Sigmoid colon (tissue), 3 donors: ENCODE results near the gene RHOJ.

Experiments
- CTCF ChIP-seq, 4 experiments: fragments of 450-650 bp in 3 of 4; fragments of 200-600 bp in 1 of 4; IDR thresholded peaks; one replicate each; pipeline ENCODE4 v1.5.1; 2016 to 2019; ENCODE audit warnings: antibody characterized with exemption in 4 of 4, mild to moderate bottlenecking in 3 of 4, moderate library complexity in 2 of 4
- POLR2A ChIP-seq, 2 donors: fragments of 450-650 bp; IDR thresholded peaks; one replicate each; pipeline ENCODE4 v1.6.1; 2016; ENCODE audit warnings: antibody characterized with exemption in 2 of 2, mild to moderate bottlenecking in 2 of 2, moderate library complexity in 2 of 2

- TF ChIP-seq CTCF (IDR thresholded peaks at IDR 0.05) (no peak), POLR2A (IDR thresholded peaks at IDR 0.05) (no peak)
Observed at GRCh38 chr14:63262446-63262845, 58.2 kb downstream of the RHOJ start.
